NK-92 treated with Interleukin-12 subunit alpha and Interleukin-12 subunit beta, amount 100 ng/mL, for 24 hours (cell line): ENCODE measurements around the gene NALCN.

Experiments used
- DNase-seq: peaks from one replicate; lab custom pipeline; 2025; lab: John Stamatoyannopoulos, UW

Gene NALCN

DNA sequence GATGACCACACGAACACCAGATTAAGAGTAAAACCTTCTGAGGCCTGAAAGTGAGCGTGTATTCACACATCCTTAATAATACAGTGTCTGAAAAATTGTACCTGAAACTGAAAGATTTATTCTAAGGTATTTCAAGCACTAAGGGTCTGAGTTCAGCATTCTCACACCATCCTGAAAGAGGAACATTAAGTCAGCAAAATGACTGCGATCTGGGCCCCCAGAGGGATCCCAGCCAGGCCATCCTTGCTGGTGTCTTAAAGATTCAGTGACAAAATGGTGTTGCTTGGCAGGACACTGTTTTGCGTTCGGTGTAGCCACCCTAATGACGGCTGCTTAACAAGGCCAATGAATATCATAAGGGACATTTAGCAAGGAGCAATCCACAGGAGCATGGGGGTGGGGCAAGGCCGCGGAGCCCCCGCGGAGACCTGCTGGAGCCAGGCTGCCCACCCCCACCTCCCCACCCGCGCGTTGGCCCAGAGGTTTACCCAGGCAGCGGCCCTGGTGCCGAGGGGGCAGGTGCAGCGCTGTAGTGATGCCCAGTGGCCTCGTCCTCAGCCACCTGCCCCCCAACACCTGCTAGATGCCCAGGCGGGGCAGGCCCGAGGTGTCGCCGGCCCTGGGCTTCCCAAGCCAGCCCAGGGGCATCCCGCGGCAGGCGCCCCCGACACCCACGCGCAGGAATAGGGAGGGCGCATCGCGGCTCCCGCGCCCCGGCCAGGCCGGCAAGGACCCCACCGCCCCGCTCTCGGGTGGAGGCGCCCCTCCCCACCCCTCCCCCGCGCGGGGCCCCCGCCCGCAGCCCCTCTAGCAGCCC, 742 bp downstream of the NALCN start:
- no peak for DNase-seq

DNA sequence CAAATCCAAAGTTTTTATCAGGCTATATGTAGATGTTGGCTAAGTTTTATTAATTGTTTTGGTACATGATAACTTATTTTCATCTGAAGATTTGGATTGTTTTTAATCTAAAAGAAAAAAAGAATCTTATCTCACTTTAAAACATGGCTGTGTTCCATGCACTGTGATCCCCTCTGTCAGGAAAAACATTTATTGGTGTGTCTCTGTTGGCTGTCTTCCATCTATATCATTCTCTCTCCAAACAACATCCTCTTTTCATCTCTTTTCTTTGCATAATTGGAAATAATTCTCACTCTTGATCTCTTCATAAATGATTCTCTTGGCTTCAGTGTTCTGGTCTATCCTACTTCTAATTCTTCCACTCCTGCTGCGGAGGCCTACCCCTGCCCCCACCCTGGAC, 4.2 kb downstream of the NALCN start:
- no peak for DNase-seq

GRCh38 chr13:101408992-101409656, 7.2 kb downstream of the NALCN start:
- no peak for DNase-seq

DNA sequence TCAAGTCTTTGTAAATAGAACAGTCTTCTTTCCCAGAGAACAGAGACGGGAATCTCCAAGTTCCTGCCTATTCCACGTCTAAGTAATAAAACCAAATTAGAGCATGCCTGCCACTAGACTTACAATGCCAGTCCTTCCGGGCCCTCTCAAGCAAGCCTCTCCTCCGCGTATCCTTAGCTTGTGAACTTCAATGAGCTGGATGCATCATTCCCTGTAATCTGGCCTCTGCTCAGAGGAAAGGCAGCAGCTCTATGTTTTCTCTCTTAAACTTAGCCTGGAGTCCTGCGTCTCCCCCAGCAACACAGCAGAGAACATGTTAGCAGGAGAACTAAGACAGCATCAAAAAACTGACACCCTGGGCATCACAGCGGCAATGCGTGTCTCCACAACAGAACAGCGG, 8.2 kb downstream of the NALCN start:
- DNase-seq = no peak

GRCh38 chr13:101406791-101407190, 9.5 kb downstream of the NALCN start:
- DNase-seq = no peak

GRCh38 chr13:101401196-101401595, 15.1 kb downstream of the NALCN start:
- no peak for DNase-seq

GRCh38 chr13:101399365-101399764, 16.9 kb downstream of the NALCN start:
- no peak for DNase-seq

DNA sequence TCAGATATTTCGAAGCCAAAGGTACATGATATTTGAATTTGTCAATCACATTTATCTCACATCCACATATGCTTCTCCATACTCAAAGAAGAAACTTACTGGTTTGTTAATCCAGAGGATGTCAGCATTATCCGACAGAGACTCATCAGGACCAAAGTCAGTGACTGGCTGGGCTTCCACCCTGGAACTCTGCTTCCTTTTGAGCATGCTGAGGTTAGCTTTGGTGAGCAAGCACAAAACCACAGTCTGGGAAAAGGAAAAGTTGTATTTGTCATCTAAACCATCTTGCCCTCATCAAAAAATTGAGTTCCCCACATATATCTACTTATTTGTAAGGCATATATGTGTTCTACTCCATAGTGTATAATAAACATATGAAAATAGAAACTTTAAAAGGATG, 17.4 kb downstream of the NALCN start:
- no peak for DNase-seq

GRCh38 chr13:101398191-101398590, 18.1 kb downstream of the NALCN start:
- no peak for DNase-seq

GRCh38 chr13:101397742-101398141, 18.6 kb downstream of the NALCN start:
- no peak for DNase-seq

DNA sequence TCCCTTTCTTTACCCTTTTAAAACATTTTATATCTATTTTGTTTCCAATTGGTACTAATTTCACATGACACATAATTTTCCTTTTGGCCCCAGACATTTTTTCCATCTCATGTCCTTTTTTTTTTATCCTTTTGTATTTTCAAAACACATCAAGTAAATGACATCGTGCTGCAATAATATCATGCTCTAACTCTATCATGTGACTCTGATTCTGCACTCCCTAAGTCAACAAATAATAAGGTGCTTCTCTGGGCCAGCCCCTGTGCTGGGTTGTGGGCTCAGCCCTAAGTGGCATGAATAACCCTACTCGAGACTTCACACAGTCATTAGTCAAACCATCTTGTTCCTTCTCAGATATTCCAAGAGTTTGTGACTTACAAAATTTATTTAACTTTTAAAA, 21.7 kb downstream of the NALCN start:
- DNase-seq = no peak

DNA sequence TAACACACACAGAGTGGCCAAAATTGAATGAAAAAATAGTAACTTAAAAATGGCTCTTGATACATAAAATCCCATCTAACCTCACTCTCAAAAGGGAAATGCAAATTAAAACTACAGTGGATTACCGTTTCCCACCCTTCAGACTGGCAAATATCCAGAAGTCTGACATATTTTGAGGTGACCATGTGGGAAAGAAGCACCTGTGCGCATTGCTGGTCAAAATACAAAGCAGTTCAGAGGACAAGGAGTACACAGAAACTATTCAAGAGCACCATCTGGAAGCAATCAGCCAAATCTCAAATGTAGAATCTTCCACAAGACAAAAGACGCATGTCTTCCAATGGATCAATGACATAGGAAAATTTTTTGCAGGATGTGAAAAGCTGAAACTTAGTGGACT, 23.2 kb downstream of the NALCN start:
- DNase-seq = no peak

DNA sequence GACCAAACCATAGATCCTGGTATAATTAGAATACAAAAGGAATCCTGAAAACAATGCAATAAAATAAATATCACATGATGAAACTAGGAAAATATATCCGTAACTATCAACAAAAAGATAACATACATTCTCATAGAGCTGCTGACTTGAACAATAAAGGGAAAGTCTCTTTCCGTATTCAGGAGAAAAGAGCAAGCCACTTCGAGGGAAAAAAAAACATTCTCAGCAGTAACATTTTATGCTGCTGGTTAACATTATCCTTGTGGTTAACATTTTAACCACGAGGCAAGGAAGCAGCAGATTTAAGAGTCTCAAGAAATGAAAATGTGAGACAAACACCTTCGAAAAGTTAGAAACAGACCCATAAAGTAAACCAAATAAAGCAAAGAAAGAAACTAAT, 25.8 kb downstream of the NALCN start:
- no peak for DNase-seq

DNA sequence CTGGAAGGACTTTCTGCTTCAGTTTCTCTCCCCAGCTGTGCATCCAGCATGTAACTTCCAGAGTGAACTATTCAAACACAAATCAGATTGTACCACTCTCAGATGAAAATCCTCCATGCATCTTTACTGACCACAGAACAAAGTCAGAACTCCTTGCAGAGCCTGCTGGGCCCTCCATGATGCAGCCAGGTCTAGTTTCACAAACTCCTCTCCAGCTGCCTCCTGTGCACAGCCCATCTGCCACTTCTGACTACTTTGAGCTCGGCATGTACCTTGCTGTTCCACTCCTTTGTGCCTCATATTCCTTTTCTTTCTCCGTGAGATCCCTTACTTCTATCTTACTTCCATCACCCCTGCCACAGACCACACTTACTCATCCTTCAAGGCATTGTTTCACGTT, 31.4 kb downstream of the NALCN start:
- DNase-seq = no peak

DNA sequence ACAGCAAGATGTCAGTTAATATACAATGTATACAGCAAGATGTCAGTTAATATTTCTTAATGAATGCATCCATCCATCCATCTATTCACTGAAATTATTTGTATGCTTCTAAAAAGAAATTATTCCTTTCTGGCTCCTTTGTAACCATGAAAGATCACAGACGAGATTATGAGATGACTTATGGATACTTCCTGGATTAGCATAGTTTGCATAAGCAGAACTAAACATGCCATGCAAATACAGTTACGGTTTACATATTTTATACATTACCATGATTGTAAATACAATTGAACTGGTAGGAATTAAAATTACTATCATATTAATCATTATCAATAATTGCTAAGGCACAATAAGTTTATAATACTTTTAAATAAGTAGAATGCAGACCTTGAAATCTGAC, 32.7 kb downstream of the NALCN start:
- no peak for DNase-seq

GRCh38 chr13:101382701-101383100, 33.6 kb downstream of the NALCN start:
- no peak for DNase-seq

DNA sequence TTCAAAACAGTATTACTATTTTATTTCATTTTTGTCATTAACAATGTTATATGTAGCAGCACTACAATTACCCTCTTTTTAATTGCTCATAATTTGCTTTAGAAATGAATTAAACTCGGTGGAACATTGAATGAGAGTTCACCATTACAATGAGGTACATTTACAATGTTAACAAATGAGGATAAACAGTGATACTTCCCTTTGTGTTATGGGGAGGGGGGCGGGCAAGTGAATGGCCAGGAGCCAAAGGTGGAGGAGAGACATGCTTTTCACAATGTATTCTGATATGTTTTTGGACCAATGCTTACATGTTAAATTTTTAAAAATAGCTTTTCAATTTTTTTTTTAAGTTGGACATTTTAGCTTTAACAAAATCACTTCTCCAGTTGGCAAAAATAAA, 34.2 kb downstream of the NALCN start:
- no peak for DNase-seq

GRCh38 chr13:101360525-101360924, 55.8 kb downstream of the NALCN start:
- DNase-seq = no peak

DNA sequence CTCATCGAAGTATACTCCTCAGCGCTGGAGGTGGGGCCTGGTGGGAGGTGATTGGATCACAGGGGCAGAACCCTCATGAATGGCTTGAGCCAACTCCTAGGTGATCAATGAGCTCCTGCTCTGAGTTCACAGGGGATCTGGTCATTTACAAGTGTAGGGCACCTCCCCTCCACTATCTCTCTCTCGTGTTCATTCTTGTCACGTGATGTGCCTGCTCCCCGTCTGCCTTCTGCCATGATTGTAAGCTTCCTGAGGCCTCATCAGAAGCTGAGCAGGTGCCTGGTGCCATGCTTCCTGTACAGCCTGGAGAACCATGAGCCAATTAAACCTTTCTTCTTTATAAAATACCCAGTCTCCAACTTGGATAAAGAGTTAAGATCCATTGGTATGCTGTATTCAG, 61.4 kb downstream of the NALCN start:
- no peak for DNase-seq

GRCh38 chr13:101346942-101347728, 69.2 kb downstream of the NALCN start:
- DNase-seq = no peak

DNA sequence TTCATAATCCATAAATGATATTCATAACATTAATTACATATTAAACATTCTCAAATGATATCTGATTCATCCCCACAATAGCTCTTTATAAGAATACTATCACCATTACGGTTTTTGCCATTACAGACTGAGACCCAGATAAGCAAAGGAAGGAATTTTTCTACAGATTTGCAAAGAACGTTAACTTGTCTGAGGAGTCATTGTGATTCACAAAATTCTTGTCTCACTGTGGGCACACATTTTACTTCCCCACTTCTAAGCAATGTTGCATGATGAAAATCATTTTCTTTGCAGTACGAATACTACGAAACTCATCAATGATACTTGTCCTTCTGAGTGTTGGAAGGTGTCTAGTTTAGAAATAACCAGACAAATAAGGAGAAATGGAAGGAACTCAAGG, 70.1 kb downstream of the NALCN start:
- DNase-seq = no peak

- DNase-seq = no peak
Observed at GRCh38 chr13:101343128-101343787, 73.0 kb downstream of the NALCN start.
